ENCODE measurements around the gene HACE1.

- TF ChIP-seq, protein P1, sequence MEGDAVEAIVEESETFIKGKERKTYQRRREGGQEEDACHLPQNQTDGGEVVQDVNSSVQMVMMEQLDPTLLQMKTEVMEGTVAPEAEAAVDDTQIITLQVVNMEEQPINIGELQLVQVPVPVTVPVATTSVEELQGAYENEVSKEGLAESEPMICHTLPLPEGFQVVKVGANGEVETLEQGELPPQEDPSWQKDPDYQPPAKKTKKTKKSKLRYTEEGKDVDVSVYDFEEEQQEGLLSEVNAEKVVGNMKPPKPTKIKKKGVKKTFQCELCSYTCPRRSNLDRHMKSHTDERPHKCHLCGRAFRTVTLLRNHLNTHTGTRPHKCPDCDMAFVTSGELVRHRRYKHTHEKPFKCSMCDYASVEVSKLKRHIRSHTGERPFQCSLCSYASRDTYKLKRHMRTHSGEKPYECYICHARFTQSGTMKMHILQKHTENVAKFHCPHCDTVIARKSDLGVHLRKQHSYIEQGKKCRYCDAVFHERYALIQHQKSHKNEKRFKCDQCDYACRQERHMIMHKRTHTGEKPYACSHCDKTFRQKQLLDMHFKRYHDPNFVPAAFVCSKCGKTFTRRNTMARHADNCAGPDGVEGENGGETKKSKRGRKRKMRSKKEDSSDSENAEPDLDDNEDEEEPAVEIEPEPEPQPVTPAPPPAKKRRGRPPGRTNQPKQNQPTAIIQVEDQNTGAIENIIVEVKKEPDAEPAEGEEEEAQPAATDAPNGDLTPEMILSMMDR (IDR thresholded peaks at IDR 0.05) = no peak
- TF ChIP-seq POLR2A (IDR thresholded peaks at IDR 0.05) = no peak
These were observed 179.7 kb downstream of the HACE1 start for GRCh38 chr6:104679971-104680370.
